Ishikawa (cell line): ENCODE data around the gene OSTM1.

Experiments used
- CEBPB ChIP-seq: IDR thresholded peaks from 2 replicates; pipeline ENCODE4 v1.6.1; 2012
- CREB1 ChIP-seq: IDR thresholded peaks from 2 replicates; pipeline ENCODE4 v1.6.1; 2012; ENCODE audit warnings: low read depth
- EP300 ChIP-seq: IDR thresholded peaks from 2 replicates; pipeline ENCODE4 v1.6.1; 2012; ENCODE audit warnings: borderline replicate concordance
- FOXM1 ChIP-seq: IDR thresholded peaks from 2 replicates; pipeline ENCODE4 v1.6.1; 2012; ENCODE audit warnings: low read depth, borderline replicate concordance
- NFIC ChIP-seq: IDR thresholded peaks from 2 replicates; pipeline ENCODE4 v1.6.1; 2012
- RAD21 ChIP-seq: IDR thresholded peaks from 2 replicates; pipeline ENCODE4 v1.6.1; 2012; ENCODE audit warnings: low read depth
- TAF1 ChIP-seq: IDR thresholded peaks from 2 replicates; pipeline ENCODE4 v1.6.1; 2012; ENCODE audit warnings: low read depth, mild to moderate bottlenecking
- TEAD4 ChIP-seq: IDR thresholded peaks from 2 replicates; pipeline ENCODE4 v1.6.1; 2012
- YY1 ChIP-seq: IDR thresholded peaks from 2 replicates; pipeline ENCODE4 v1.6.1; 2012; ENCODE audit warnings: low read depth
- TF ChIP-seq, protein P1 (sequence below): IDR thresholded peaks from 2 replicates; pipeline ENCODE4 v1.6.1; 2012; ENCODE audit warnings: low read depth, mild to moderate bottlenecking
- TF ChIP-seq, protein P2 (sequence below): IDR thresholded peaks from 2 replicates; pipeline ENCODE4 v1.6.1; 2012
- TF ChIP-seq, protein P3 (sequence below): IDR thresholded peaks from 2 replicates; pipeline ENCODE4 v1.6.1; 2012

DNA sequence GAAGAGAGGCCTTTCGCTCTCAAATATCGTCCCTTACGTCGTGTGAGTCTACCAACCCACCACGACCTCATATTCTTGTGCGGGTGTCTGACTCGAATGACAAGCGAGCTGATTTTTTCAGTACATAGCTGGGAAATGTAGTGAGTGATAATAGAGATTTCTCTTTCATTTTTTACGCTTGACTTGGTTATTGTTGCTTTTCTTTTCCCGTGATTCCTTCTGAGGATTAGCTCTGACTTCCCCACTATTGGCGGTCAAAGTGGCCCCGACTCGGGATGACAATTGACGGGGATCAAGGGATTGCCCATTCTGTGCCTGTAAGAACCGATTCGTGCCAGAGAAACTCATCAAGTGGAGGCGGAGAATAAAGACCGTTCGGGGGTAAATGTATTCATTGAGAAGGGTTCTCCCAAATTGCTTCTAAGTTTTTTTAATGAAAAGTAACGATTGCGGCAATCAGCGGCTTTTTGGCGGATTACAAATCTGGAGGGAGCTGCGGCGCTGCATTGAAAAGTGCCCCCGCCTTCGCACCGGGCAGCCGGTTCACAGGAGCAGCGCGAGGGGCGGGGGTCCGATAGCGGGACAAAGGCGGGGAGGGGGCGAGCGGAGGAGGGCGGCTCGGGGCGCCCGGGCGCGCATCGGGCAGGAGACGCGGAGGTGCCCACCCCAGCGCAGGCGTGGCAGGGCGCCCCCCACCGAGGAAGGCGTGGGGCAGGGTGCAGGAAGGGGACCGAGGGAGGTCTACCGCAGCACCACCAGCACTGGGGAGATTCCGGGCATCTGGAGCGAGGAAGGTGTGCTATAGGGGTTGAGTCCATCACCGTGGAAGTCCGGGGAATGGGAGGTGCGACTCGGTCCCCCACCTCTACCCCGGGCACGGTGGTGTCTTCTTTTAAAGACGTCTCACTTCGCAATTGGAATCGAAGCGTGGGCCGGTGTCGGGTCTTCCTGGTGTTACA lies 44.5 kb upstream of the OSTM1 start:
- TF ChIP-seq, protein P1, sequence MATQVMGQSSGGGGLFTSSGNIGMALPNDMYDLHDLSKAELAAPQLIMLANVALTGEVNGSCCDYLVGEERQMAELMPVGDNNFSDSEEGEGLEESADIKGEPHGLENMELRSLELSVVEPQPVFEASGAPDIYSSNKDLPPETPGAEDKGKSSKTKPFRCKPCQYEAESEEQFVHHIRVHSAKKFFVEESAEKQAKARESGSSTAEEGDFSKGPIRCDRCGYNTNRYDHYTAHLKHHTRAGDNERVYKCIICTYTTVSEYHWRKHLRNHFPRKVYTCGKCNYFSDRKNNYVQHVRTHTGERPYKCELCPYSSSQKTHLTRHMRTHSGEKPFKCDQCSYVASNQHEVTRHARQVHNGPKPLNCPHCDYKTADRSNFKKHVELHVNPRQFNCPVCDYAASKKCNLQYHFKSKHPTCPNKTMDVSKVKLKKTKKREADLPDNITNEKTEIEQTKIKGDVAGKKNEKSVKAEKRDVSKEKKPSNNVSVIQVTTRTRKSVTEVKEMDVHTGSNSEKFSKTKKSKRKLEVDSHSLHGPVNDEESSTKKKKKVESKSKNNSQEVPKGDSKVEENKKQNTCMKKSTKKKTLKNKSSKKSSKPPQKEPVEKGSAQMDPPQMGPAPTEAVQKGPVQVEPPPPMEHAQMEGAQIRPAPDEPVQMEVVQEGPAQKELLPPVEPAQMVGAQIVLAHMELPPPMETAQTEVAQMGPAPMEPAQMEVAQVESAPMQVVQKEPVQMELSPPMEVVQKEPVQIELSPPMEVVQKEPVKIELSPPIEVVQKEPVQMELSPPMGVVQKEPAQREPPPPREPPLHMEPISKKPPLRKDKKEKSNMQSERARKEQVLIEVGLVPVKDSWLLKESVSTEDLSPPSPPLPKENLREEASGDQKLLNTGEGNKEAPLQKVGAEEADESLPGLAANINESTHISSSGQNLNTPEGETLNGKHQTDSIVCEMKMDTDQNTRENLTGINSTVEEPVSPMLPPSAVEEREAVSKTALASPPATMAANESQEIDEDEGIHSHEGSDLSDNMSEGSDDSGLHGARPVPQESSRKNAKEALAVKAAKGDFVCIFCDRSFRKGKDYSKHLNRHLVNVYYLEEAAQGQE: no peak
- TF ChIP-seq, protein P2, sequence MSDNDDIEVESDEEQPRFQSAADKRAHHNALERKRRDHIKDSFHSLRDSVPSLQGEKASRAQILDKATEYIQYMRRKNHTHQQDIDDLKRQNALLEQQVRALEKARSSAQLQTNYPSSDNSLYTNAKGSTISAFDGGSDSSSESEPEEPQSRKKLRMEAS: no peak
- TF ChIP-seq RAD21: no peak
- TF ChIP-seq EP300: no peak
- no peak for TF ChIP-seq CEBPB
- TF ChIP-seq TAF1: no peak
- no peak for TF ChIP-seq CREB1
- TF ChIP-seq YY1: no peak
- no peak for TF ChIP-seq FOXM1
- no peak for TF ChIP-seq TEAD4
- TF ChIP-seq NFIC: no peak
- TF ChIP-seq, protein P3, sequence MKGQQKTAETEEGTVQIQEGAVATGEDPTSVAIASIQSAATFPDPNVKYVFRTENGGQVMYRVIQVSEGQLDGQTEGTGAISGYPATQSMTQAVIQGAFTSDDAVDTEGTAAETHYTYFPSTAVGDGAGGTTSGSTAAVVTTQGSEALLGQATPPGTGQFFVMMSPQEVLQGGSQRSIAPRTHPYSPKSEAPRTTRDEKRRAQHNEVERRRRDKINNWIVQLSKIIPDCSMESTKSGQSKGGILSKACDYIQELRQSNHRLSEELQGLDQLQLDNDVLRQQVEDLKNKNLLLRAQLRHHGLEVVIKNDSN: no peak
